ENCODE data around the gene CDK5R1.

DNA sequence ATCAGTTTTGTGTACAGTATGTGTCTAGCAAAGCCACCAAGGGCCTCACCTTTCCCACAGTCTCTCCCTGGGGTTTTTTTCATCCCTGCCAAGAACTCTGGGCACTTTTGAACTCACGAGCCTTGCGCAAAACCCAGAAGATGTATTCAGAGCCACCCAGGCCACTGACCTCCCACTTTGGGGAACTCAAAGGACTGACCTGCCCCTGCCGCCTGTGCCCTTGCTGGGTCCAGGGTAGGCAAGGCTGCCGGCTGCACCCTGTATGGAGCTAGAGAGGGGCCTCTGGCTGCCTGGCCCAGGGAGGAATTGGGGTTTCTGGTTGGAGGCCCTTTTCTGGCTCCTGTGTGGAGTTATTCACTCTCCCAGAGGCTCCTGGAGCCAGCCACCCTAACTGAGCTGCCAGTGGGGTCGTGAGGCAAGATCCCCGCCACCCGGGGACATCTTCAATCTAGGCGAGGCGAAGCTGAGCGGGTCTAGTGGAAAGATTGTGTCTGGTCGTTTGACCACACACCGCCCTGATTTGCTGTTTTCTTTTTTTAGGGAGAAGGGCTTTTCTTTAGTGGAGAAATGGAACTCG lies 1.9 kb downstream of the CDK5R1 start:
- no peak for TF ChIP-seq FOS (IDR thresholded peaks at IDR 0.05; ENCODE audit: borderline replicate concordance, insufficient read depth, low read length)
- no peak for TF ChIP-seq POLR2A (IDR thresholded peaks at IDR 0.05; ENCODE audit: low read depth, low read length)
- TF ChIP-seq, protein P1, sequence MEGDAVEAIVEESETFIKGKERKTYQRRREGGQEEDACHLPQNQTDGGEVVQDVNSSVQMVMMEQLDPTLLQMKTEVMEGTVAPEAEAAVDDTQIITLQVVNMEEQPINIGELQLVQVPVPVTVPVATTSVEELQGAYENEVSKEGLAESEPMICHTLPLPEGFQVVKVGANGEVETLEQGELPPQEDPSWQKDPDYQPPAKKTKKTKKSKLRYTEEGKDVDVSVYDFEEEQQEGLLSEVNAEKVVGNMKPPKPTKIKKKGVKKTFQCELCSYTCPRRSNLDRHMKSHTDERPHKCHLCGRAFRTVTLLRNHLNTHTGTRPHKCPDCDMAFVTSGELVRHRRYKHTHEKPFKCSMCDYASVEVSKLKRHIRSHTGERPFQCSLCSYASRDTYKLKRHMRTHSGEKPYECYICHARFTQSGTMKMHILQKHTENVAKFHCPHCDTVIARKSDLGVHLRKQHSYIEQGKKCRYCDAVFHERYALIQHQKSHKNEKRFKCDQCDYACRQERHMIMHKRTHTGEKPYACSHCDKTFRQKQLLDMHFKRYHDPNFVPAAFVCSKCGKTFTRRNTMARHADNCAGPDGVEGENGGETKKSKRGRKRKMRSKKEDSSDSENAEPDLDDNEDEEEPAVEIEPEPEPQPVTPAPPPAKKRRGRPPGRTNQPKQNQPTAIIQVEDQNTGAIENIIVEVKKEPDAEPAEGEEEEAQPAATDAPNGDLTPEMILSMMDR (IDR thresholded peaks at IDR 0.05; ENCODE audit: extremely low read depth in 1 of 2, insufficient read depth in 1 of 2, low read depth in 1 of 2, low read length in 2 of 2) = no peak
- TF ChIP-seq EZH2 (IDR thresholded peaks at IDR 0.05; ENCODE audit: borderline replicate concordance, low read depth, low read length, severe bottlenecking) = no peak
- no peak for TF ChIP-seq JUN (IDR thresholded peaks at IDR 0.05; ENCODE audit: borderline replicate concordance, insufficient read depth, insufficient read length, low read depth)
- no peak for TF ChIP-seq POLR2AphosphoS5 (IDR thresholded peaks at IDR 0.05; ENCODE audit: insufficient read depth, low read depth, low read length)

All from endothelial cell of umbilical vein (primary cell).